Loucy (cell line): ENCODE results near the gene CYSTM1.

ENCODE experiments used
- EZH2phosphoT487 ChIP-seq: fragments of 200-600 bp; IDR thresholded peaks from 2 replicates; pipeline ENCODE4 v1.6.1; 2018; ENCODE audit warnings: antibody characterized with exemption, mild to moderate bottlenecking, moderate library complexity, borderline replicate concordance
- TF ChIP-seq, protein P1 (sequence below): fragments of 200-600 bp; sonication (generic); conservative IDR thresholded peaks from 2 replicates; pipeline ENCODE4 v1.5.1; 2014; ENCODE audit warnings: mild to moderate bottlenecking, antibody characterized with exemption, low read length

DNA sequence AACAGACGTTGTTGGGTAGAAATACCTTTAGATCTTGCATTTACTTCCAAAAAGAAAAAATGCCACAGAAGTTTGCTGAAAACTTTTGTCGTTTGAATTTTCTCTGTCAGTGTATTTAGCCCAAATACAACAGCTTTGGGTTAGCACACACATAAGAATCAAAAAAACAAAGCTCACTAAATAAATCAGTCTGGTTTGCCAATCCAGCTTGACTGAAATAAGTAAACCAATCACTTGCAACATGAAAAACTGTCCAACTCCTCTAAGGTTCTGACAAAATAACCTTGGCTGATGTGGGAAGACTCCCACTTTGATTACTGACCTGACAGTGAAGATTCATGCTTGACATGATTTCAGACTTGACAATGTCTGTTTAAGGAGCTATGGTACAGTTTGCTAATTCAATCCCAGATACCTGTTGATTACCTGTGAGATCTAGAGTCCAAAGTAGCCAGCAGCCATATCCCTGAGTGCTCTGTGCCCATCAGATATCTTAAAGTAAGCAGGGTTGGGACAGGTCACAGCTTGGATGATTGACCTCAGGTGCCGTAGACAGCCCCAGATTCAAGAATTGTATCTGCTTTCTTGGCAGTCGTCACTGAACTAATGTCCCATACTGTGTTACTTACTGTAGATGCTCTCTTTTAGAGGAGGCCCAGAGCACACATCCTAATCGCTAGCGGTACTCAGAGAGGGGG, 48.5 kb upstream of the CYSTM1 start:
- TF ChIP-seq, protein P1, sequence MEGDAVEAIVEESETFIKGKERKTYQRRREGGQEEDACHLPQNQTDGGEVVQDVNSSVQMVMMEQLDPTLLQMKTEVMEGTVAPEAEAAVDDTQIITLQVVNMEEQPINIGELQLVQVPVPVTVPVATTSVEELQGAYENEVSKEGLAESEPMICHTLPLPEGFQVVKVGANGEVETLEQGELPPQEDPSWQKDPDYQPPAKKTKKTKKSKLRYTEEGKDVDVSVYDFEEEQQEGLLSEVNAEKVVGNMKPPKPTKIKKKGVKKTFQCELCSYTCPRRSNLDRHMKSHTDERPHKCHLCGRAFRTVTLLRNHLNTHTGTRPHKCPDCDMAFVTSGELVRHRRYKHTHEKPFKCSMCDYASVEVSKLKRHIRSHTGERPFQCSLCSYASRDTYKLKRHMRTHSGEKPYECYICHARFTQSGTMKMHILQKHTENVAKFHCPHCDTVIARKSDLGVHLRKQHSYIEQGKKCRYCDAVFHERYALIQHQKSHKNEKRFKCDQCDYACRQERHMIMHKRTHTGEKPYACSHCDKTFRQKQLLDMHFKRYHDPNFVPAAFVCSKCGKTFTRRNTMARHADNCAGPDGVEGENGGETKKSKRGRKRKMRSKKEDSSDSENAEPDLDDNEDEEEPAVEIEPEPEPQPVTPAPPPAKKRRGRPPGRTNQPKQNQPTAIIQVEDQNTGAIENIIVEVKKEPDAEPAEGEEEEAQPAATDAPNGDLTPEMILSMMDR = no peak
- TF ChIP-seq EZH2phosphoT487 = no peak
